DMS 273 (cell line): ENCODE data around the gene MRPS22.
"Not testable (repeated sequence)": the region's sequence is repeated elsewhere in the genome, so short reads cannot be mapped to it uniquely, and the experiment has no call there.

Experiments used
- DNase-seq: peaks from one replicate; lab custom pipeline; 2025; ENCODE audit not compliant: unreplicated experiment; lab: John Stamatoyannopoulos, UW

The MRPS22 gene

GRCh38 chr3:139334675-139335074, 9.1 kb upstream of the MRPS22 start:
- DNase-seq = not testable (repeated sequence)

- no peak for DNase-seq
These were observed 5.4 kb upstream of the MRPS22 start for GRCh38 chr3:139338405-139338804.

GRCh38 chr3:139339219-139339906, 4.5 kb upstream of the MRPS22 start:
- no peak for DNase-seq

GRCh38 chr3:139340784-139341183, 3.0 kb upstream of the MRPS22 start:
- DNase-seq = no peak

- DNase-seq = no peak
These were observed 1.8 kb upstream of the MRPS22 start for GRCh38 chr3:139342054-139342453.

GRCh38 chr3:139346771-139347170, 3.0 kb downstream of the MRPS22 start:
- no peak for DNase-seq

GRCh38 chr3:139353920-139354556, 10.2 kb downstream of the MRPS22 start:
- DNase-seq = peak; percentile 85

- no peak for DNase-seq
These were observed 10.8 kb downstream of the MRPS22 start for GRCh38 chr3:139354661-139355060.

- DNase-seq = peak; percentile 36
These were observed 11.7 kb downstream of the MRPS22 start for GRCh38 chr3:139355476-139355875.

GRCh38 chr3:139355891-139356290, 12.1 kb downstream of the MRPS22 start:
- DNase-seq = peak; percentile 14

- DNase-seq = no peak
These were observed 14.1 kb downstream of the MRPS22 start for GRCh38 chr3:139357899-139358298.

- DNase-seq = peak; percentile 42
These were observed 15.2 kb downstream of the MRPS22 start for GRCh38 chr3:139358841-139359562.

GRCh38 chr3:139361276-139361675, 17.5 kb downstream of the MRPS22 start:
- DNase-seq = no peak

- no peak for DNase-seq
These were observed 20.7 kb downstream of the MRPS22 start for GRCh38 chr3:139364549-139364948.

GRCh38 chr3:139374099-139374498, 30.3 kb downstream of the MRPS22 start:
- DNase-seq = no peak

GRCh38 chr3:139377378-139377777, 33.6 kb downstream of the MRPS22 start:
- DNase-seq = no peak

GRCh38 chr3:139378587-139379241, 34.9 kb downstream of the MRPS22 start:
- peak; percentile 75 for DNase-seq

- DNase-seq = no peak
These were observed 36.8 kb downstream of the MRPS22 start for GRCh38 chr3:139380575-139380974.

- not testable (repeated sequence) for DNase-seq
These were observed 38.5 kb downstream of the MRPS22 start for GRCh38 chr3:139382291-139382690.

- DNase-seq = no peak
These were observed 44.3 kb downstream of the MRPS22 start for GRCh38 chr3:139388077-139388476.

GRCh38 chr3:139388821-139389551, 45.2 kb downstream of the MRPS22 start:
- peak; percentile 74 for DNase-seq
